HEK293 (cell line): ENCODE measurements around the gene RPL19.
A peak's percentile ranks its signal among the peaks of the same experiment; 100 is the strongest.

Experiments used
- CTCF ChIA-PET: fragments of 350-600 bp; formaldehyde crosslinking; extraction: SDS; loops from one replicate; lab custom pipeline; 2021; ENCODE audit warnings: antibody characterized with exemption; lab: Yijun Ruan, JAX
- POLR2A ChIA-PET: fragments of 300-600 bp; formaldehyde crosslinking; extraction: SDS; loops from one replicate; lab custom pipeline; 2020; ENCODE audit warnings: antibody characterized with exemption, inconsistent platforms; lab: Yijun Ruan, JAX
- H3K27ac ChIP-seq: fragments of 200-500 bp; sonication (Bioruptor generic); 2 replicates; pipeline ENCODE4 v1.5.1; 2014; ENCODE audit warnings: low read depth, low read length, control low read depth, inconsistent platforms; ENCODE audit errors: extremely low read depth
- H3K36me3 ChIP-seq, 2 experiments: fragments of 200-500 bp in 1 of 2; sonication (Bioruptor generic) in 1 of 2; 1 replicate in 1 of 2; 2 replicates in 1 of 2; pipeline ENCODE4 v1.5.1; 2014 to 2017; ENCODE audit warnings: inconsistent platforms in 2 of 2, low read length in 2 of 2; ENCODE audit not compliant: control insufficient read depth in 2 of 2, insufficient read depth in 1 of 2
- H3K4me1 ChIP-seq: fragments of 200-500 bp; sonication (Bioruptor generic); 2 replicates; pipeline ENCODE4 v1.5.1; 2014; ENCODE audit warnings: mild to moderate bottlenecking, low read length, inconsistent platforms; ENCODE audit not compliant: control insufficient read depth, insufficient read depth
- H3K4me3 ChIP-seq: 2 replicates; pipeline ENCODE4 v1.5.1; 2011; ENCODE audit warnings: low read depth, mild to moderate bottlenecking, control low read depth, low read length, moderate library complexity
- H3K9me3 ChIP-seq: fragments of 200-500 bp; sonication (Bioruptor generic); 2 replicates; pipeline ENCODE4 v1.5.1; 2014; ENCODE audit warnings: low read depth, low read length, inconsistent platforms; ENCODE audit not compliant: control insufficient read depth, insufficient read depth
- BCL11A ChIP-seq: fragments of 450-650 bp; formaldehyde crosslinking; IDR thresholded peaks from 2 replicates; pipeline ENCODE4 v1.5.1; 2016; ENCODE audit warnings: low read depth, missing biosample characterization, missing genetic modification characterization
- BCL11B ChIP-seq: fragments of 450-650 bp; formaldehyde crosslinking; IDR thresholded peaks from 2 replicates; pipeline ENCODE4 v1.5.1; 2016; ENCODE audit warnings: low read depth, missing biosample characterization, missing genetic modification characterization
- GLIS1 ChIP-seq: fragments of 450-650 bp; formaldehyde crosslinking; IDR thresholded peaks from 2 replicates; pipeline ENCODE4 v1.5.1; 2016; ENCODE audit warnings: missing biosample characterization, missing genetic modification characterization
- MZF1 ChIP-seq: fragments of 450-650 bp; formaldehyde crosslinking; IDR thresholded peaks from 2 replicates; pipeline ENCODE4 v1.5.1; 2017; ENCODE audit warnings: missing biosample characterization, missing genetic modification characterization, borderline replicate concordance
- PRDM10 ChIP-seq: fragments of 450-650 bp; formaldehyde crosslinking; IDR thresholded peaks from 2 replicates; pipeline ENCODE4 v1.5.1; 2016; ENCODE audit warnings: missing biosample characterization, missing genetic modification characterization
- TRIM28 ChIP-seq: IDR thresholded peaks from 2 replicates; pipeline ENCODE4 v1.6.1; 2011; ENCODE audit warnings: low read length, control low read depth, borderline replicate concordance
- ZBTB20 ChIP-seq: fragments of 450-650 bp; formaldehyde crosslinking; IDR thresholded peaks from 2 replicates; pipeline ENCODE4 v1.5.1; 2016; ENCODE audit warnings: missing biosample characterization, missing genetic modification characterization
- ZBTB26 ChIP-seq: fragments of 450-650 bp; formaldehyde crosslinking; optimal IDR thresholded peaks from 2 replicates; pipeline ENCODE3; 2016; ENCODE audit warnings: missing biosample characterization, mild to moderate bottlenecking, missing genetic modification characterization
- ZNF133 ChIP-seq: fragments of 450-650 bp; formaldehyde crosslinking; IDR thresholded peaks from 2 replicates; pipeline ENCODE4 v1.5.1; 2016; ENCODE audit warnings: missing biosample characterization, missing genetic modification characterization
- ZNF138 ChIP-seq: fragments of 450-650 bp; formaldehyde crosslinking; IDR thresholded peaks from 2 replicates; pipeline ENCODE4 v1.5.1; 2016; ENCODE audit warnings: missing biosample characterization, missing genetic modification characterization, borderline replicate concordance
- ZNF157 ChIP-seq: fragments of 450-650 bp; formaldehyde crosslinking; IDR thresholded peaks from 2 replicates; pipeline ENCODE4 v1.5.1; 2016; ENCODE audit warnings: missing biosample characterization, missing genetic modification characterization
- ZNF202 ChIP-seq: fragments of 450-650 bp; formaldehyde crosslinking; IDR thresholded peaks from 2 replicates; pipeline ENCODE4 v1.5.1; 2016; ENCODE audit warnings: missing biosample characterization, missing genetic modification characterization, borderline replicate concordance
- ZNF23 ChIP-seq: fragments of 450-650 bp; formaldehyde crosslinking; IDR thresholded peaks from 2 replicates; pipeline ENCODE4 v1.5.1; 2016; ENCODE audit warnings: missing biosample characterization, missing genetic modification characterization, borderline replicate concordance
- ZNF335 ChIP-seq: fragments of 450-650 bp; formaldehyde crosslinking; conservative IDR thresholded peaks from 2 replicates; pipeline ENCODE4 v1.5.1; 2016; ENCODE audit warnings: missing biosample characterization, missing genetic modification characterization
- ZNF394 ChIP-seq: fragments of 450-650 bp; formaldehyde crosslinking; IDR thresholded peaks from 2 replicates; pipeline ENCODE4 v1.5.1; 2016; ENCODE audit warnings: missing biosample characterization, missing genetic modification characterization, mild to moderate bottlenecking, moderate library complexity, borderline replicate concordance
- ZNF433 ChIP-seq: fragments of 450-650 bp; formaldehyde crosslinking; IDR thresholded peaks from 2 replicates; pipeline ENCODE4 v1.5.1; 2016; ENCODE audit warnings: missing biosample characterization, missing genetic modification characterization, low read depth
- ZNF558 ChIP-seq: fragments of 450-650 bp; formaldehyde crosslinking; IDR thresholded peaks from 2 replicates; pipeline ENCODE4 v1.5.1; 2016; ENCODE audit warnings: missing biosample characterization, missing genetic modification characterization
- ZNF600 ChIP-seq: fragments of 450-650 bp; formaldehyde crosslinking; IDR thresholded peaks from 2 replicates; pipeline ENCODE4 v1.5.1; 2016; ENCODE audit warnings: missing biosample characterization, missing genetic modification characterization
- ZNF777 ChIP-seq: fragments of 450-650 bp; formaldehyde crosslinking; IDR thresholded peaks from 2 replicates; pipeline ENCODE4 v1.5.1; 2017; ENCODE audit warnings: missing biosample characterization, missing genetic modification characterization, borderline replicate concordance
- ZNF792 ChIP-seq: fragments of 450-650 bp; formaldehyde crosslinking; IDR thresholded peaks from 2 replicates; pipeline ENCODE4 v1.5.1; 2016; ENCODE audit warnings: missing biosample characterization, missing genetic modification characterization

The RPL19 gene

GRCh38 chr17:39227364-39227919 is 27.4 kb downstream of the RPL19 start (continued):
- no peak for TF ChIP-seq PRDM10 (tag by site-specific recombination)
- TF ChIP-seq ZBTB26 (tag by site-specific recombination), result no peak
- TF ChIP-seq GLIS1, result peak; percentile 86
- no peak for TF ChIP-seq ZNF23 (tag by site-specific recombination)
- no peak for TF ChIP-seq ZNF792 (tag by site-specific recombination)
- no peak for TF ChIP-seq BCL11B (tag by site-specific recombination)

- CTCF ChIA-PET, result interaction anchor here (0.7 to 20.9 kb wide), 4 partner anchors 11 to 385 kb away, joined by 4 to 733 read pairs (median 78); partner anchors contain the start of gene RPL19
- H3K4me1 ChIP-seq, result peaks cover 13% of the 10 kb centered on the region
- H3K4me3 ChIP-seq, result no peak overlapping the region
- H3K27ac ChIP-seq, result no peak overlapping the region
- no peaks in the 10 kb centered on the region for H3K9me3 ChIP-seq
- TF ChIP-seq ZNF157 (tag by site-specific recombination), result no peak
- no peak for TF ChIP-seq ZNF335
- no peak for TF ChIP-seq ZNF138 (tag by site-specific recombination)
- TF ChIP-seq ZBTB20 (tag by site-specific recombination), result peak; percentile 64; the same call in 1 of the 2 replicates
- no peak for TF ChIP-seq ZNF133 (tag by site-specific recombination)
- no peak for TF ChIP-seq ZNF394 (tag by site-specific recombination)
- TF ChIP-seq ZNF777 (tag by site-specific recombination), result no peak
- no peak for TF ChIP-seq ZNF558 (tag by site-specific recombination)
- no peak for TF ChIP-seq ZNF433 (tag by site-specific recombination)
- TF ChIP-seq ZNF202 (tag by site-specific recombination), result no peak
- TF ChIP-seq TRIM28, result no peak
- no peak for TF ChIP-seq BCL11A (tag by site-specific recombination)
- TF ChIP-seq MZF1 (tag by site-specific recombination), result no peak
- TF ChIP-seq ZNF600 (tag by site-specific recombination), result 0 out of 2 replicates have a peak, but pooled peaks have one; percentile 33
- no peaks in the 10 kb centered on the region for H3K36me3 ChIP-seq
- POLR2A ChIA-PET, result interaction anchor here (0.6 kb wide), 1 partner anchor 217 kb away, joined by 3 read pairs; no protein-coding TSS in a partner anchor
Measured at GRCh38 chr17:39229274-39229913, 29.3 kb downstream of the RPL19 start.
